HG02938 (cell line): ENCODE results near the gene MSI2.

Source experiments
- ATAC-seq: cut with Tn5 transposase; IDR thresholded peaks from one replicate; pipeline ENCODE4 v1.9.1; 2021; ENCODE audit warnings: mild to moderate bottlenecking, moderate library complexity; ENCODE audit not compliant: unreplicated experiment

Gene MSI2

GRCh38 chr17:57641761-57642160 lies 385.4 kb downstream of the MSI2 start:
- no peak for ATAC-seq

GRCh38 chr17:57643062-57643461 lies 386.7 kb downstream of the MSI2 start:
- no peak for ATAC-seq

GRCh38 chr17:57644326-57644725 lies 388.0 kb downstream of the MSI2 start:
- no peak for ATAC-seq

- ATAC-seq: no peak
Measured at GRCh38 chr17:57645950-57646665, 389.8 kb downstream of the MSI2 start.

- ATAC-seq: no peak
Measured at GRCh38 chr17:57648720-57649119, 392.4 kb downstream of the MSI2 start.

GRCh38 chr17:57649191-57649590 lies 392.9 kb downstream of the MSI2 start:
- ATAC-seq: no peak

GRCh38 chr17:57649731-57650484 lies 393.6 kb downstream of the MSI2 start:
- no peak for ATAC-seq

GRCh38 chr17:57650548-57650947 lies 394.2 kb downstream of the MSI2 start:
- no peak for ATAC-seq

GRCh38 chr17:57651451-57651850 lies 395.1 kb downstream of the MSI2 start:
- no peak for ATAC-seq

GRCh38 chr17:57651996-57652395 lies 395.7 kb downstream of the MSI2 start:
- no peak for ATAC-seq

GRCh38 chr17:57652811-57653210 lies 396.5 kb downstream of the MSI2 start:
- ATAC-seq: no peak

GRCh38 chr17:57653279-57653678 lies 397.0 kb downstream of the MSI2 start:
- no peak for ATAC-seq

GRCh38 chr17:57654040-57654775 lies 397.9 kb downstream of the MSI2 start:
- ATAC-seq: no peak

- ATAC-seq: no peak
Measured at GRCh38 chr17:57655553-57655952, 399.2 kb downstream of the MSI2 start.

GRCh38 chr17:57657211-57657610 lies 400.9 kb downstream of the MSI2 start:
- ATAC-seq: no peak

- ATAC-seq: no peak
Measured at GRCh38 chr17:57662041-57662440, 405.7 kb downstream of the MSI2 start.

- no peak for ATAC-seq
Measured at GRCh38 chr17:57662644-57663308, 406.5 kb downstream of the MSI2 start.

- no peak for ATAC-seq
Measured at GRCh38 chr17:57663326-57664070, 407.2 kb downstream of the MSI2 start.

- ATAC-seq: no peak
Measured at GRCh38 chr17:57665128-57665527, 408.8 kb downstream of the MSI2 start.

- no peak for ATAC-seq
Measured at GRCh38 chr17:57665696-57666095, 409.4 kb downstream of the MSI2 start.
